Activated naive CD4-positive, alpha-beta T cell treated with anti-CD3 and anti-CD28 coated beads, Interleukin-2, amount 50 U/mL, for 16 hours (primary cell): Measurements from ENCODE around the gene SS18.

Experiments
- DNase-seq: peaks from one replicate; pipeline ENCODE4 v3.0.0-alpha.2; 2020

SS18 gene

GRCh38 chr18:26071020-26071419 is 19.4 kb downstream of the SS18 start:
- no peak for DNase-seq

GRCh38 chr18:26059357-26059756 is 31.1 kb downstream of the SS18 start:
- no peak for DNase-seq

DNA sequence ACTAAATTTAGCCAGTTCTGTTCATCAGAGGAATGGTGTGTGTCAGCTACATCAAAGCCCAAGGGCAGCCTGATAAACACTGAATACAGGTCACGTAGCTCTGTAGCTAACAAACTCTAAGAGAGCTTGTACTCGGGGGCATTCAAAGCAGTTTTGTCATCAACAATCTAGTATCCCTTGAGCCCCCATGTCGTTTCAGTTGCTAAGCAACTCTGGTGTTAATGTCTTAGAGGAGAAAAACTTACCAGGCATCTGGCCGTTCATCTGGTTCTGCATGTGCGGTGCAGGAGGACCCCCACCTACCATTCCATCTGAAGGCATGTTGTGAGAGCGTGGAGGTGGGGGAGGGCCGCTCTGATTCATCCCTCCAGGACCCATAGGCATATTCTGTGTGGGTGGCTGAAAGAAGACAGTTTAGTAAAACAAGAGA is 33.1 kb downstream of the SS18 start:
- peak; percentile 25 for DNase-seq

DNA sequence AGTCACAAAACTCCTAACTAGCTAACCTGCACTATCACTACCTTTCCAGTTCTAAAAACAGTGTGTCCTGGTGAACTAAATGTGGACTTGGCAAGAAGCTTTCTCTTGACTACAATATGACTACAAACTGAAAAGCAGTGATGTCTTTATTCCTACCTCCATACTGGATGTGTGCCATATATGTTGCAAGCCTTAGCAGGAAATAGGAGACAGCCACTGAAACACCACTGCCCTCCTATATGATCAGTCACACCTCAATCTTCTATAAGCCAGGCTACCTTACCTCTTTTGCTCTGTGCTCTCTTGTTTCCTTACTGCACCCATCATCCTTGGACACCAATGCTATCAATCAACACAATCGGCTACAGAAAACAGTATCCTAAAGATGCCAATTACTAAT is 34.1 kb downstream of the SS18 start:
- no peak for DNase-seq

DNA sequence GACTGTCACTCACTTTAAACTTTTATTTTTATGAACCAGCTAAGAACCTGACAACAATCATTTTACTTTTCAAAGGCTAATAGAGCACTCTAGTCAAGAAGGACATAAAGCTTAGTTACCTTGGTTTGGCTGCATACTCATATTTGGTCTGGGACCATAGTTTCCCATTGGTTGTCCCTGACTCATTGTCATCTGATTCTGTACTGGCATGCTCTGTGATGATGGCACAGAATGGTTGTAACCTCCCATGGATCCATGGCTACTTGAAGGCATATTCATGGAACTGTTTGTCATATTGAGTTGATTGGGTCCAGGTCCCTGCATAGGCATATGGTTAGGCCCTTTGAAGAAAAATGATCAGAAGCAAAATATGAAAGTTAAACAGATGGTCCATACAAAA is 37.9 kb downstream of the SS18 start:
- no peak for DNase-seq

DNA sequence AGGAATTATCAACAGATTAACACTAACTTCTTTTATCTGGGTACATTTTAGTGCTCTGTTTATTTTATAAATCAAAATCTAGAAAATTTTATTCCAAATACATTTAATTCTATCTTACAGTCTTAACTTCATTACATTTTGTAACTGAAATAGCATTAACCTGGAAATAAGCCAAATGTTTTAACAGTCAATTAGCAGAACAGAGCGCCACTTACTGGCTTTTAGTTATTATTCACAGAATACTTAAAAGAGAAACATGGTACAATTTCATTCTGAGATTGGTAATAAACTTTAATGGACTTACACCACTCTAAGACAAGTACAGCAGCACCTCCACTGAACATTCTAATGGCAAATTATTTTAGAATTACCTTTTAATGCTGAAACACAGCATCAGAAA is 38.6 kb downstream of the SS18 start:
- DNase-seq = no peak

- DNase-seq = no peak
Observed at GRCh38 chr18:26046419-26047077, 43.9 kb downstream of the SS18 start.

DNA sequence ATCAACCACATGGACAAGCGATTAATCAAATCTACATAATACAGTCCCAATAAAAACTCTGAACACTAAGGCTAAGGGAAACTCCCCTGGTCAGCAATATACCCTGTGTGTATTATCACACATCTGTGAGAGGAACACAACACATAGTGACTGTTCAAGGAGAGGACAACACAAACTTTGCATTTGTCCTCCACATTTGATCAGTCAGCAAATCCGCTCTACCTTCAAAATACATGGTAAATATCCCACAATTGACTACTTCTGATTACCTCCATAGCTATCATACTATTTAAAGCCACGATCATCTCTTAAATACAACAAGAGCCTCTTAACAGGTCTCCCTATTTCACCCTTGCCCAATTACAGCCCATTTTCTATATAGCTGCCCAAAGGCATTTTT is 45.6 kb downstream of the SS18 start:
- DNase-seq = no peak

DNA sequence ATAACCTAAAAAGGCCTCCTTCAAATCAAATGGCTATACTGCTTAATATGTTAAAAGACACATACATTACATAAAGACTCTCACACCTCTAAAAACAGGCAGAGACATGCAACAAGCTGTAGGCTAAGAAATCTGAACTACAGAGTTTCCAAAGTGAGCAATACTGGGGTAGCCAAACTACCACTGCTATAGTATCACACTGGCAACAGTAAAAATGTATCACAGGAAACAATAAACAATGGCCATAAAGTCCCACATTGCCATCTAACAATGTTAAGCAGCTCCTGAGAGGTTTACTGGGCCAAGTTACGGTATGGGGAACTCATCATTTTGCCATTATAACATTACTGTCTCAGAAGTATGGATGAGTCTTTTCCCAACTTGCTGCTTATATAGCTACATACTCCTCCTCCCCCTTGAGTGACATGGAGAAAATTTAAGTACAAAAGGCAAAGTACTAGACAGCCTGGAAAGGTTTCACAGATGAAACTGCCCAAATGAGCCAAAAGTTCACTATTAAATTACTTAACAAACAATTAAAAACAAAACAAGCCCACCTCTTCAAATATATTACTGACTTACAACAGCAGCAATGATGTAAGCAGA is 50.3 kb downstream of the SS18 start:
- no peak for DNase-seq

- DNase-seq = no peak
Observed at GRCh38 chr18:26039203-26039602, 51.2 kb downstream of the SS18 start.

- no peak for DNase-seq
Observed at GRCh38 chr18:26036635-26037034, 53.8 kb downstream of the SS18 start.

GRCh38 chr18:26034850-26035497 is 55.4 kb downstream of the SS18 start:
- DNase-seq = no peak

DNA sequence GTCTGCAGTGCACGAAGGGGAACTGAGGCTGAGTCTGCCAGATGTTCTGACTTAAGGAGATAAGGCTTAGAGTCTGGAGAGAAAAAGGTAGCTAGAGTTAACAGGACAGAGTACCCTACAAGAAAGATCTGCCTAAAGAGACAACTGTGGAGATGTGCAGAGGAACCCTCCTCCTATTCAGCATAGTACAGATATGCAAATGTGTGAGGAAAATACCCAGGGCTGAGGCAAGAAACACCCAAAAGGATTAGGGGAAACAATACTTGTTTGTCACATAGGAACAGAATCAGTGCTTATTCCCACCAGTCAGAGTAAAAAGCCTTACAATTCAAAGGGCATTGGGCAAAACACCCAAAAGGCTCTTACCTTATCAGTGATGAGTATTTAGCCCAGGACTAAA is 67.8 kb downstream of the SS18 start:
- no peak for DNase-seq

DNA sequence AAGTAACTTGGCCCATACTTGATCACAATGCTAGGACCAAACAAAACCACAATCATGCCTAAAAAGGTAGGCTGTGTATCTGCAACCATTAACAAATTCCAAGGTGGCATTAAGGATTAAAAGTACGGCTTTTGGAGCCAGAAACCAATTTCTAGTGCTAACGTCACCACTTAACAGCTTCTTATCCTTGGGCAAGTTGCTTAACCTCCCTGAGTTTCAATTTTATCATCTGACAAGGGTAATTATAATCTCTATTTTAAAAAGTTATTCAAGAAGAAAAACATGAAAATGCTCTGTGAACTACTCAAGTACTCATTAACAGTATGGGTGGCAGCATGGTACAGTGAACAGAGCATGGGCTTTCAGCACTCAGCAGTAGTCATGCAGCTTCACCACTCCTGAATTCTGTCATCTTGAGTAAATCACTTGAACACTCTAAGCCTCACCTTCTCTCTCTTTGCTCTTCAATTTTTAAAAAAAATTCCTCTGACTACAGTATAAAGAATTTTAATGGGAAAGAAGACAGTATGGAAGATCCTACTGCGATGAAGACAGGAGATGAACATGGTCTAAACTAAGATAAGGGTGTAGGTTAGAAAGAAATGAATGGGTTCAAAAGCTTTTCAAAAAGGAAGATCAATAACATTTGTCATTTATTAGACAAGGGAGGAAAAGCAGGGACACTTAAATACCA is 69.2 kb downstream of the SS18 start:
- DNase-seq = no peak

- DNase-seq = no peak
Observed at GRCh38 chr18:26017929-26018328, 72.5 kb downstream of the SS18 start.

GRCh38 chr18:26014462-26014861 is 76.0 kb downstream of the SS18 start:
- DNase-seq = no peak

DNA sequence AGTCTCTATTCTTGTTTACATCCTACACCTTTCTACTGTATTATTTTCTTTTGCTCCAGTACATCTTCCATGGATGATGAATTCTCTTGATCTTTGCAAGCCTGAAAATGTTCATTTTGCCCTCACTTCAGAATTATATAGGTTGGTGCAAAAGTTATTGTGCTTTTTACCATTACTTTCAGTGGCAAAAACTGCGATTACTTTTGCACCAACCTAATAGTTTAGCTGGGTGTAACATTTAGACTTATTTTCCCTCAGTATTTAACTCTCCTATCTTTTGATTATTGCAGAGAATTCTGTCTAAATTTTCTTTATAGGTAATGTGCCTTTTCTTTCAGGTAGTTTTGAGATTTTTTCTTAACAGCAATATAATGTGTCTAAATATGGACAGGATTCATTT is 81.8 kb downstream of the SS18 start:
- DNase-seq = no peak

- no peak for DNase-seq
Observed at GRCh38 chr18:26008096-26008495, 82.3 kb downstream of the SS18 start.

DNA sequence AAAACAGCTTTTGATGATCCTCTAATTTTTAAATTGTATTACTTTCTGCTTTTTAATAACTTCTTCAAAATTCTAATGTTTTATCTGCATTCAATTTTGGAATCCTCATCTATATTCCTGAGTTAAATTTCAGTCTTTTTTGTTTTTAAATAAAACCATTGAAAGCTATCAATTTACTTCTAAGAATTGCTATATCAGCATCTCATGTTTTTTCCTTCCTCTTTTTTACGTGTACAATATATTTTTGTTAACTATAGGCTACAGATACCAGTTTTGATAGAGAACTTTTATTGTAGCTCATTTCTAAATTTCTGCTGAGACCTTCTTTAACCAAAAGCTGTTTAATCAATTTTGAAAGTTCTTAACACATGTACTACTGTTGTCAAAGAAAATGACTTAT is 84.5 kb downstream of the SS18 start:
- no peak for DNase-seq

- no peak for DNase-seq
Observed at GRCh38 chr18:26004832-26005231, 85.6 kb downstream of the SS18 start.

DNA sequence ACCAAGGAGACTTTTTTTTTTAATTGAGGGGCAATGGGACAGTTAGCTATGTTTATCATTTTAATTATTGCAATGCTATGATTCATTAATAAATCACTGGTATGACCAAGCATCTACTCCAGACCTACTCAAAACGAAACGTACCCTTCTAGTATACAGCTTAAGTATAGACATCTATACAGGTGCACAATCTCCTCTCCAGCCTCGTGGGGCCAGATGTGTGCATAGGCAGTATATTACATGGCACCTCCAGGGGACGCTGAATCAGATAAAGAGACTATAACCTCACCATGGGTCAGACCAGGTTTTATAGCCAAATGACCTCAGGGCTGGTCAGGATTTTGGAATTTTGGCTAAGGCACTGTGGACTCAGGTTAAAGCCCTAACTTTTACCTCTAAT is 86.6 kb downstream of the SS18 start:
- no peak for DNase-seq

- DNase-seq = no peak
Observed at GRCh38 chr18:26003356-26003755, 87.1 kb downstream of the SS18 start.

DNA sequence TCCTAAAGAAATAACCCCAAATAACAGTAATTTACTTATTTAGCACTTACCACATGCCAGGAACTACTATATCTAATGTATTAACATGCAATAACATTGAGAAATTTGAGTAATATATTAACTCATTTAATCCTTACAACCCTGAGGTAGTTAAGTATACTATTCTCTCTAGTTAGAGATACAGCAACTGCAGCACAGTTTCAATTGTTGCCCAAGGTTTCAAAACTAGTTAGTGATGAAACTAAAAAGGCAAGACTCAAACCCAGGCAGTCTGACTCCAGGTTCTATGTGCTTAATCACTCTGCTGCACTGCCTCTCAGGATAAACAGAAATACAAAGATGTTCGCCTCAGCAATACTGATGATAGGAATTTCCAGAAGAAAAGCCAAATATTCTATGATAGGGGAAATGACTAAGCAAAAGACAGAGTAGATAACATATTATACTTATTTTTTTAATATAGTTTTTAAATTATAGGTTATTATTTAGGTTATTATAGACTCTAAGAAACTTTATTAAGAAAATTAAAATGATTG is 88.0 kb downstream of the SS18 start:
- no peak for DNase-seq

DNA sequence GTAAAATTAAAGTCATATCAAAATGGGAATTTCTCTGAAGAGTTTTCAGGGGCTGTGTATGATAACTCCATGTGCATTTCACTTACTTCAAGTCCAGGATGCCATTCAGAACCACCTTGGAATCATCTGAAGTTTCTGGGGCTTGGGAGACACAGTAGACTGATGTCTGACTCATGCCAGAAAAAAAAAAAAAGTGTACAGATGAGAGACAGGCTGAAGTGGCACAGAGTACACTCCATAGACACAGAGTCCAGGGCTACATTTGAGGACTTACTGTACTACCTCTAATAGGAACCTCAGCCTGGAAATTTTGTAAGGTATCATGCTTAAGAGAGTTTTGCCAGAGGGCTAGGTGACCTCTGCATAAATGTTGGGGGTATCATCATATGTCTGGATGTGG is 92.0 kb downstream of the SS18 start:
- no peak for DNase-seq
